Left lung (tissue), 10 donors: ENCODE results near the gene HERC5. TPM values are rescaled to one million over a fixed set of nuclear protein-coding genes. Genes with fewer than 3 reads are reported as not detected.
"Not testable (repeated sequence)": the region's sequence is repeated elsewhere in the genome, so short reads cannot be mapped to it uniquely, and the experiment has no call there.

Source experiments
- ATAC-seq: fragments of 200-7000 bp; cut with Tn5 transposase; one replicate; pipeline ENCODE4 v1.9.1; 2020; ENCODE audit warnings: moderate library complexity
- DNase-seq, 4 donors: peaks; one replicate each; pipeline ENCODE4 v3.0.0-alpha.2; 2013 to 2020
- H3K27ac ChIP-seq, 2 donors: fragments of 200-600 bp; sonication (generic) in 1 of 2; one replicate each; pipeline versions ENCODE4 v1.5.0 to v1.8.0; 2020 to 2021
- H3K27me3 ChIP-seq, 2 donors: fragments of 200-600 bp; sonication (generic) in 1 of 2; one replicate each; pipeline versions ENCODE4 v1.5.0 to v1.8.0; 2020 to 2021
- H3K36me3 ChIP-seq, 2 donors: fragments of 200-600 bp; sonication (generic) in 1 of 2; one replicate each; pipeline versions ENCODE4 v1.5.0 to v1.8.0; 2020 to 2021
- H3K4me1 ChIP-seq, 2 donors: fragments of 200-600 bp; one replicate each; pipeline ENCODE4 v1.8.0; 2021
- H3K4me3 ChIP-seq, 2 donors: fragments of 200-600 bp; sonication (generic) in 1 of 2; one replicate each; pipeline versions ENCODE4 v1.5.0 to v1.8.0; 2020 to 2021; ENCODE audit warnings: mild to moderate bottlenecking in 1 of 2
- H3K9me3 ChIP-seq, 2 donors: fragments of 200-600 bp; sonication (generic) in 1 of 2; one replicate each; pipeline versions ENCODE4 v1.5.0 to v1.8.0; 2020 to 2021
- CTCF ChIP-seq, 2 donors: fragments of 200-600 bp; sonication (generic) in 1 of 2; IDR thresholded peaks; one replicate each; pipeline versions ENCODE4 v1.5.0 to v1.8.0; 2021; ENCODE audit warnings: antibody characterized with exemption in 2 of 2
- intact Hi-C, 2 donors: fragments of 100-400 bp; cut with DNase I; formaldehyde crosslinking; loops; one replicate each; pipeline versions ENCODE4 v1.11.2 to v1.14.2; 2022
- polyA plus RNA-seq, 6 donors: library from polyadenylated mRNA; unstranded; fragments of 120-200 nt; gene quantifications; one replicate each; pipeline ENCODE4 v1.2.1, GENCODE V29; 2013; ENCODE audit not compliant: insufficient read length in 6 of 6
- total RNA-seq, 2 donors: library from RNA; stranded (reverse); fragmentation: NEBNext Ultra II Directional; extraction: Animal tissue kit (Norgen Biotek cat#: 25700); gene quantifications; one replicate each; pipeline ENCODE4 v1.2.1, GENCODE V29; 2021
- donor health status: DM: no; HTN: yes; CAD: no.
- donor health status: DM: no; HTN: no; CAD: no.

Gene HERC5
- total and polyA plus RNA-seq, 8 donors, result 4.4 to 8.0 (median 5.6) TPM

- Histone ChIP-seq H3K9me3 (peaks cover 0 to 2% of the 10 kb centered on the region in 2 donors), H3K27ac (no peak overlapping the region), H3K4me1 (no peaks in the 10 kb centered on the region), H3K36me3 (peaks cover 0 to 29% of the 10 kb centered on the region in 2 donors), H3K27me3 (no peaks in the 10 kb centered on the region), H3K4me3 (no peak overlapping the region)
- ATAC-seq, result no peak
- DNase-seq, result no peak
- TF ChIP-seq CTCF (IDR thresholded peaks at IDR 0.05), result no peak
- intact Hi-C loops, result no loop called here
Measured at GRCh38 chr4:88445252-88445651, 11.7 kb upstream of the HERC5 start.

GRCh38 chr4:88446124-88446523 lies 10.8 kb upstream of the HERC5 start:
- Histone ChIP-seq H3K9me3 (peaks cover 0 to 2% of the 10 kb centered on the region in 2 donors), H3K27me3 (no peaks in the 10 kb centered on the region), H3K4me1 (no peaks in the 10 kb centered on the region), H3K36me3 (peaks cover 0 to 23% of the 10 kb centered on the region in 2 donors), H3K4me3 (no peak overlapping the region), H3K27ac (no peak overlapping the region)
- ATAC-seq (peak; percentile 63), DNase-seq (peak in 1 of 4 donors; percentile 3)
- intact Hi-C loops, result no loop called here
- TF ChIP-seq CTCF (IDR thresholded peaks at IDR 0.05), result no peak

- no peak for TF ChIP-seq CTCF (IDR thresholded peaks at IDR 0.05)
- Histone ChIP-seq H3K9me3 (peaks cover 0 to 2% of the 10 kb centered on the region in 2 donors), H3K27ac (no peak overlapping the region), H3K4me3 (no peak overlapping the region), H3K27me3 (no peaks in the 10 kb centered on the region), H3K4me1 (no peaks in the 10 kb centered on the region), H3K36me3 (peaks cover 0 to 10% of the 10 kb centered on the region in 2 donors)
- intact Hi-C loops, result no loop called here
- DNase-seq, result peak in 2 of 4 donors; percentile 17 to 23
- no peak for ATAC-seq
Measured at GRCh38 chr4:88447371-88448095, 9.4 kb upstream of the HERC5 start.

GRCh38 chr4:88448211-88448765 lies 8.6 kb upstream of the HERC5 start:
- H3K36me3 ChIP-seq, intact Hi-C loops, H3K4me3 ChIP-seq, H3K9me3 ChIP-seq, H3K4me1 ChIP-seq, DNase-seq, ATAC-seq, H3K27me3 ChIP-seq, H3K27ac ChIP-seq: not testable (repeated sequence)

GRCh38 chr4:88448889-88449288 lies 8.0 kb upstream of the HERC5 start:
- no peaks in the 10 kb centered on the region for H3K36me3 ChIP-seq
- DNase-seq, result no peak
- TF ChIP-seq CTCF (IDR thresholded peaks at IDR 0.05), result no peak

More at GRCh38 chr4:88448889-88449288, 8.0 kb upstream of the HERC5 start:
- intact Hi-C loops, result no loop called here
- no peak for ATAC-seq
- H3K9me3 ChIP-seq, result no peaks in the 10 kb centered on the region
- no peaks in the 10 kb centered on the region for H3K4me1 ChIP-seq
- H3K27ac ChIP-seq, result no peak overlapping the region
- H3K27me3 ChIP-seq, result no peaks in the 10 kb centered on the region
- H3K4me3 ChIP-seq, result no peak overlapping the region
